HG03439 (cell line): ENCODE measurements around the gene PTPN4.
"Not testable (repeated sequence)": the region's sequence is repeated elsewhere in the genome, so short reads cannot be mapped to it uniquely, and the experiment has no call there.

Experiments
- ATAC-seq: cut with Tn5 transposase; IDR thresholded peaks from one replicate; pipeline ENCODE4 v1.9.1; 2021; ENCODE audit warnings: mild to moderate bottlenecking, moderate library complexity; ENCODE audit not compliant: unreplicated experiment

PTPN4 gene

GRCh38 chr2:120012363-120012762, 252.6 kb downstream of the PTPN4 start:
- no peak for ATAC-seq

- peak; percentile 94 for ATAC-seq
These were observed 253.3 kb downstream of the PTPN4 start, which contains the start of gene EPB41L5 for GRCh38 chr2:120012771-120013596. EPB41L5 (plus strand) TSS chr2:120013077; CDS start chr2:120019085, 6,008 bp downstream.

GRCh38 chr2:120013597-120014223, 254.0 kb downstream of the PTPN4 start:
- no peak for ATAC-seq

GRCh38 chr2:120014226-120014980, 254.7 kb downstream of the PTPN4 start:
- no peak for ATAC-seq

GRCh38 chr2:120016800-120017199, 257.1 kb downstream of the PTPN4 start:
- no peak for ATAC-seq

- ATAC-seq, result no peak
These were observed 257.5 kb downstream of the PTPN4 start for GRCh38 chr2:120017201-120017600.

GRCh38 chr2:120018549-120018948, 258.8 kb downstream of the PTPN4 start:
- ATAC-seq, result no peak

- no peak for ATAC-seq
These were observed 260.8 kb downstream of the PTPN4 start for GRCh38 chr2:120020554-120020953.

- ATAC-seq, result not testable (repeated sequence)
These were observed 262.8 kb downstream of the PTPN4 start for GRCh38 chr2:120022505-120022904.

- ATAC-seq, result no peak
These were observed 267.2 kb downstream of the PTPN4 start for GRCh38 chr2:120026890-120027289.

GRCh38 chr2:120028795-120029194, 269.1 kb downstream of the PTPN4 start:
- ATAC-seq, result no peak

- ATAC-seq, result no peak
These were observed 270.2 kb downstream of the PTPN4 start for GRCh38 chr2:120029672-120030640.

- no peak for ATAC-seq
These were observed 272.6 kb downstream of the PTPN4 start for GRCh38 chr2:120032297-120032696.
